Renal cortical epithelial cell (primary cell): ENCODE data around the gene ZNF579. TPM values are rescaled to one million over a fixed set of nuclear protein-coding genes. Genes with fewer than 3 reads are reported as not detected.

Experiments used
- DNase-seq: peaks from one replicate; pipeline ENCODE4 v3.0.0-alpha.2; 2011; ENCODE audit warnings: low read depth
- total RNA-seq: library from RNA; depleted of rRNA; stranded (reverse); fragments of >200 nt; gene quantifications from 2 replicates; pipeline ENCODE4 v1.2.3, GENCODE V29; 2014

The ZNF579 gene
- total RNA-seq, 1 donor from 2014 or later, result 12.4 TPM

DNA sequence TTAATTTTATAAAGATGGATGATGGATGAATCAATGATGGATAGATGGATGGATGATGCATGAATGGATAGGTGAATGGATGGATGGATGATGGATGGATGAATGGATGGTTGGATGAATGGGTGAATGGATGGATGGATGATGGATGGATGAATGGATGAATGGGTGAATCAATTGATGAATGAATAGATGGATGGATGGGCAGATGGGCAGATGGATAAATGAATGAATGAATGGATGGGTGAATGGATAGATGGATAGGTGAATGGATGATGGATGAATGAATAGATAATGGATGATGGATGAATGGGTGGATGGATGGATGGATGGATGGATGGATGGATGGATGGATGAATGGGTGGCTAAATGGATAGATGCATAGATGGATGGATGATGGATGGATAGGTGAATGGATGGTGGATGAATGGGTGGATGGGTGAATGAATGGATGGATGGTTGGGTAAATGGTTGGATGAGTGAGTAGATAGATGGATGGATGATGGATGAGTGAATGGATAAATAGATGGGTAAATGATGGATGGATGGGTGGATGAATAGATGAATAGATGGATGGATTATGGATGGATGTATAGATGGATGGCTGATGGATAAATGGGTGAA is 12.8 kb downstream of the ZNF579 start:
- no peak for DNase-seq

GRCh38 chr19:55566823-55567222 is 13.8 kb downstream of the ZNF579 start:
- DNase-seq, result no peak

DNA sequence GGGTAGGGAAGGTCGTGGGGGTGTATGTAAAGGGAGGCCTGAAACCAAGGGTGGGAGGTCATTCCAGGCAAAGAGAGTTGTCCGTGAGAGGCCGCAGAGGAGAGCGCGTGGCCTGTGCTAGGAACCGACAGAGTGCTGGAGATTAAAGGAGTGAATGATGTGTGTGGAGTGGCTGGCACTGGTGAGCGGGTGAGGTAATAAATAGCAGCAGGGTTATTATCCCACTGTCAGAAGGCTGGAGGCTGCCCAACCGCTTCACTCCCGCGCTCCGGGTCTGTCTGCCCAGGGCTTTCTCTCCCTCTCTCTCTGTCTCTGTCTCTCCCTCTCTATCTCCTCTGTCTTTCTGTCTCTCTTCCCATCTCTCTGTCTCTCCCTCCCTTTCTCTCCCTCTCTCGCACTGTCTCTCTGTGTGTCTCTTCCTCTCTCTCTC is 17.4 kb downstream of the ZNF579 start:
- DNase-seq, result no peak

GRCh38 chr19:55559684-55560083 is 21.0 kb downstream of the ZNF579 start:
- DNase-seq, result no peak

DNA sequence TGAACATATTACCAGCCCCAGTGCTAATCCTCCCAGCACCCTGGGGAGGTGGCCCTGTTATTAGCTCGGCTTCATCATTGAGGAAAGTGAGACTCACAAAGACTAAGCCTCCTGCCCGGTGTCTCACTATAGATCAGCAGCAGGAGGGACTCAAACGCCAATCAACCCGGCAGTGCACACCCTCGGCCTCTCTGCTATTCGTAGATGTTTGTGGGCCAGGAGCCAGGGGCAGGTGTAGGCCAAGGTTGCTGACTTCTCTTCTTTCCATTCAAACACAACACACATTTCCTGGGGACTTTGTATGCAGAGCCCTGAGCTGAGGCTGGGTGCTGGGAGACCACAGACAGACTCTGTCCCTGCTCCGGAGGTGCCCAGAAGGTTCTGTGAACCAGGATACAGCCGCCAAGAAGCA is 25.9 kb downstream of the ZNF579 start:
- no peak for DNase-seq

DNA sequence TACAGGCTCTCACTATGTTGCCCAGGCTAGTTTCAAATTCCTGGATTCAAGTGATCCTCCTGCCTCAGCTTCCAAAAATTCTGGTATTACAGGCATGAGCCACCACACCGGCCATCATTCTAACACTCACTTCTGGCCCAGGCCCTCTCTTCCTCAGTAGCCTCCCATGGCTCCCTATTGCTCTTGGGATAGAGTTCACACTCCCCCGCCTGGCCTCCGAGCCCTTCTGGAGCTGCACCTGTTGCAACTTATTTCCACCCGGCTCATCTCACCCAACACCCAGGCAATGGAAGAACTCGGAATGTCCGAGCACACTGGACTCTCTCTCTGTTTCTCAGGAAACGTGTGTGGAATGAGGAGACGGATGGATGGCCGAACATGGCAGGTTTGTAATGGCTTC is 26.3 kb downstream of the ZNF579 start:
- DNase-seq, result no peak

- DNase-seq, result no peak
These were observed 27.1 kb downstream of the ZNF579 start for GRCh38 chr19:55553217-55554182.

- DNase-seq, result peak; percentile 77
These were observed 28.0 kb downstream of the ZNF579 start for GRCh38 chr19:55552620-55553019.

GRCh38 chr19:55552206-55552605 is 28.4 kb downstream of the ZNF579 start:
- DNase-seq, result no peak

DNA sequence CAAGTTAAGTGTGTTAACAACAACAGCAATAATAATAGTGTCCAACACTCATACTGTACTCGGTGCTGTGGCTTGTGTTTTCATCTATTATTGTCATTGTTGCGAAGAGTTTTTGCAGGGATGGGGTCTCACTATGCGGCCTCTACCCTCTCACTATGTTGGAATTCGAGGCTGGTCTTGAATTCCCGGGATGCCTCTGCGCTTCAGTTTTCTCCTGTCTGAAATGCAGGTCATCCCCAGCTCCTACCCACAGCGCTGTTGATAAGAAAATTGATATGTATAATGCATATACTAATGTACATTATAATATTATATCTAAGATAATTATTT is 30.4 kb downstream of the ZNF579 start:
- no peak for DNase-seq

DNA sequence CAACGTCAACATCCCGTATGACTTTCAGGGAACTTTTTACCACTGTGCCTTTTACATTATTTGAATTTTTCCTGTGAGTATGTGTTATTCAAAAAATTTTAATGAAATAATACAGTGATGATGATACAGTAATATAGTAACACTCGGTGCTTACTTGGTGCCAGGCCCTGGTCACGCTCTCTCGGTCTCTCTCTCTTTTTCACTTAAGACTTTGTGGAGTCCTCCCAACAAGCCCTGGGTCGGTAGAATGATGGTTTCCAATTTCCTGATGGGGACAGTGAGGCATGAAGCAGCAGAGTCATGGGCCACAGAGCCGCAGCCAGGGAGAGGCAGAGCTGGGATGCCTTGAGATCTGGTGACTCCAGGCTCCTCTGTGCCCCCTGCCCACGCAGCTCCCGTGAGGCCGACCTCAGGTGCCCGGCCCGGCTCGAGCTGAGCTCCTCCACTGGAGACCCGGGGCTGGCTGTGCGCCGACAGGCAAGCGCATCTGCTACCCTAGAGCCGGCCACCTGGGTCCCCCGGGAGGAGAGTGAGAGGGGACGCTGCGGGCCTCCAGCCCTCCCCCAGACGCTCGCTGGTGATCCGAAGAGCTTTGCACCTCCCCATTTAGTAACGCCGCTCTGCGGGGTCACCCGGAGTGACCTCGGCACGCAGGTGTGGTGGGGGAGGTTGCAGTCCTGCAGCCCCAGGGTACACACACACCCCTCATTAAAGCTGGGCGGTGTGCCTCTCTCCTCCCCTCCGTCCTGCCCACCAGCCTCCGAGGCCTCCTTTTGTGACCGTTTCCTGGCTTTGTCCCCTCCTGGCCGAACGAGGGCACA is 30.9 kb downstream of the ZNF579 start:
- peak; percentile 89 for DNase-seq

GRCh38 chr19:55546822-55547614 is 33.6 kb downstream of the ZNF579 start:
- DNase-seq, result no peak

DNA sequence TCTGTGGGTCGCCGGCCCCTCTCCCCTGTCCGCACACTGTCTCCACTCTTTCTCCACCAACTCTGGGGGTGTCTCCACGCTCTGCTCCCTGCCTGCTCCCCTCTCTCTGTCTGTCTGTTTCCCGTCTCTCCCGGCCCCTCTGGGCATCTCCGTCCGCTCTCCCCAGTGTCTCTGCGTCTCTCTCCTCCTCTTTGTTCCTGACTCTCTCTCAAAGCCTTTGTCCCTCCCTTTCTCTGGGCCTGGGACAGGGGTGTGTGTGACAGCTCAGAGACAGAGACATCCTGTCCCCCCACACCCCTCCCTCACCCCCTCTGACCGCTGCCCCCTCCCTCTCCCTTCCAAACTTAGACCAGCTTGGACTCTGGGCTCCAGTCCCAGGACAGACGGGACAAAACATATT is 34.6 kb downstream of the ZNF579 start:
- DNase-seq, result no peak

GRCh38 chr19:55545443-55545842 is 35.2 kb downstream of the ZNF579 start, which contains the start of gene SBK3:
Gene SBK3, minus strand, starts transcription at chr19:55545543. Its CDS starts 0 bp downstream, at chr19:55545543.
- DNase-seq, result no peak

- no peak for DNase-seq
These were observed 35.7 kb downstream of the ZNF579 start for GRCh38 chr19:55544776-55545439.

DNA sequence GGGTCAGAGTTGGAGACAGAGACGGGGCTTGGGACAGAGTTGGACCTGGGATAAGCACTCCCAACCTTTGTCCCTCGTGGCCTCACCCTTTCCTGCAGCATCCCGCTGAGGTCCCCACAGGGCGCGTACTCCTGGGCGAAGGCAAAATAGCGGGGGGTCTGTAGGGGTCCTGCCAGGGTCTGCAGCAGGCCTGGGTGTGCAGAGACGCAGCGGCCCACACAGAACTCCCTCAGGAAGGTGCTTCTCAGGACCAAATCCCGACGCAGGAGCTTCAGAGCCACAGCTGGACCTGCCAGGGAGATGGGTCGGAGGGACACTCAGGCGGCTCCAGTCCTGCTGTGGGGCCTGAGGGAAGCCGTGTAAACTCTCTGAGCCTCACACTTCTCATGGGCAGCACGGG is 36.6 kb downstream of the ZNF579 start:
- DNase-seq, result no peak

DNA sequence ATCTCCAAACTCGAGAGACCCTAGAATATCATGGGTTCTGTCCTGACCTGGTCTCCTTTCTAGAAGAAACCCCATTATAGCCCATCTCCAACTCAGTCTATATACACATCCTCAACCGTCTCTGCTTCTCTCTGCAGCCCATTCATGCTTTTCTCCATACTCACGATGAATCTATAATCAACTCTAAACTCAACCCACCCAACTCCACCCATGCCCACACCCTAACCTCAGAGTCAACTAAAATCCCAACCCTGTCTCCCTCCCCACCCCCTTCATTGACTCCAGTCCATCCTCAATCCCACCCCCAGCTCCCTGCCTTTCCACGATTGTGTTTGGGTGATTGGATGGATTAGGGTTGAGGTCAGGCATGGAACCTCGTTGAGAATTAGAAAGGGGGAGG is 37.1 kb downstream of the ZNF579 start:
- DNase-seq, result no peak

GRCh38 chr19:55542292-55542855 is 38.3 kb downstream of the ZNF579 start:
- no peak for DNase-seq

DNA sequence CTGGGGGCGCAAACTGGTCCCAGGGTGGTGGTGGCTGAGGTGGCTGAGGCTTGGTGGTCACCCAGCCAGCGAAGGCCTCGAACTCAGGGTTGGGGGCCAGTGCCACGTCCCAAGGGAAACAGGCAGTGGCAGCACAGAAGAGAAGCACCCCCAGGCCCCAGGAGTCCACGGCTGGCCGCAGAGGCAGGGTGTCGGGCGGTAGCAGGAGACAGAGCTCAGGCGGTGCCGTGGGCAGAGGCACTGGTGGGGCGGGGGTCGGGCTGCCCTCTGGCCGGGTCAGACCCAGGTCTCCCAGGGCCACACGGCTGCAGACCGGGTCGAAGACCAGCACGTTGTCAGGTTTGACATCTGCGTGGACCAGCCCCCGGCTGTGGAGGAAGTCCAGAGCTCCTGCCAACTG is 39.6 kb downstream of the ZNF579 start:
- no peak for DNase-seq

DNA sequence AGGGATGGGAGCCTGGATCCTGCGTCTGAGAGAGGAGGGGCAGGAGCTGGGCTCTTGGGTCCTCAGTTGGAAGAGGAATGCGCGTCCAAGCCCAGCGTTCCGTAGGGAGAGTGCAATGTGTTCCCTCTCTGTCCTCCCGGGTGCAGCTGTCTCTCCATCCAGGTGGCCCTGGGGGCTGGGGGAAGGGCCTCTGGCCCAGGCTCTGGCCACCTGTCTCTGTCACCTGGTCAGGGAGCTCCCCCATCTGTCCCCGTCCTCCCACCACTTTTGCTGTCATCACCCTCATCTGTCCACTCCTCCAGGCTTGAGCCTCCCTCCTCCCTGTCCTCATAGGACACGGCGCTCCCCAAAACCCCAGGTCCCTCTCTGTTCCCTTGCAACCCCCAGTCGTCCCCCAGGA is 40.0 kb downstream of the ZNF579 start:
- no peak for DNase-seq
